Muscle of arm (tissue), 12 donors: ENCODE results near the gene TCEAL1. TPM values are rescaled to one million over a fixed set of nuclear protein-coding genes. Genes with fewer than 3 reads are reported as not detected.

Experiments
- DNase-seq: peaks from one replicate; pipeline ENCODE4 v3.0.0-alpha.2; 2013
- polyA plus RNA-seq, 12 donors: library from polyadenylated mRNA; unstranded; fragments of 120-200 nt; gene quantifications; one replicate each; pipeline ENCODE4 v1.2.1, GENCODE V29; 2013; ENCODE audit not compliant: insufficient read length in 12 of 12

The TCEAL1 gene
- polyA plus RNA-seq, 12 donors, result 46.2 to 85.9 (median 66.4) TPM; not detected in 1

GRCh38 chrX:103666202-103667107, 37.7 kb downstream of the TCEAL1 start:
- DNase-seq, result no peak

- no peak for DNase-seq
These were observed 41.0 kb downstream of the TCEAL1 start for GRCh38 chrX:103669745-103670144.

DNA sequence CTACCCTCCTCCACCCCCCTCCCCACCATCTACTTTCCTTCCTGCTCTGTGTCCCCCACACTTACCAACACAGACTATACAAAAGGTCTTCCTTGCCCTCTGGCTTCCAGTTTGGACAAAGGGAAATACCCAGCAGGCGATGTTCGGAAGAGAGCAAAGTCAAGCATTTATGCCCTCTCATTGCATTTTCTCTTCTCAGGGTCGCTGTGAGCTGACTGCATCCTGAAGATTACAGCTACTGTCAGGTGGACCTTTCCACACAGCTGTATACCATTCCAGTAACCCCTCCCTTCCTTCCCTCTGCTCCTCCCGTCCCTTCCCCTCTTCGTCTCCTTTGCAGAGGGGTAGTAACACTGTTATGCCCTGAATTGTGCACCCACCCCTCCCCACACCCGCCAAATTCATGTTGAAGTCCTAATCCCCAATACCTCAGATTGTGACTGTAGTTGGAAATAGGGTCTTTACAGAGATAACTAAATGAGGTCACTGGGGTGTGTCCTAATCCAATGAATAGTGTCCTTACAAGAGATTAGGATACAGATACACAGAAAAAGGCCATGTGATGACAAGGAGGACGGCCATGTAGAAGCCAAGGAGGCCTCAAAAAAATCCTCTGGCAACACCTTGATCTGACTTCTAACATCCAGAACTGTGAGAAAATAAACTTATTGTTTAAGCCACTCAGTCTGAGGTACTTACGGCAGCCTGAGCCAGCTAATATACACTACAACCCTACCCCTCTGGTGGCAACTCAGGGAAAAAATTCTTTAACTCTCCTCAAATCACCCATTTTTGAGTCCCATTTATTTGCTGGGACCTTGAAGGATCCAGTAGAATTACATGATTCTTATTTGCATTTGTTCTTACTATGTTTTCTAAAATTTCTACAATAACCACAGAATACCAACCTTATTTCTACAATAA, 46.0 kb downstream of the TCEAL1 start:
- DNase-seq, result no peak

DNA sequence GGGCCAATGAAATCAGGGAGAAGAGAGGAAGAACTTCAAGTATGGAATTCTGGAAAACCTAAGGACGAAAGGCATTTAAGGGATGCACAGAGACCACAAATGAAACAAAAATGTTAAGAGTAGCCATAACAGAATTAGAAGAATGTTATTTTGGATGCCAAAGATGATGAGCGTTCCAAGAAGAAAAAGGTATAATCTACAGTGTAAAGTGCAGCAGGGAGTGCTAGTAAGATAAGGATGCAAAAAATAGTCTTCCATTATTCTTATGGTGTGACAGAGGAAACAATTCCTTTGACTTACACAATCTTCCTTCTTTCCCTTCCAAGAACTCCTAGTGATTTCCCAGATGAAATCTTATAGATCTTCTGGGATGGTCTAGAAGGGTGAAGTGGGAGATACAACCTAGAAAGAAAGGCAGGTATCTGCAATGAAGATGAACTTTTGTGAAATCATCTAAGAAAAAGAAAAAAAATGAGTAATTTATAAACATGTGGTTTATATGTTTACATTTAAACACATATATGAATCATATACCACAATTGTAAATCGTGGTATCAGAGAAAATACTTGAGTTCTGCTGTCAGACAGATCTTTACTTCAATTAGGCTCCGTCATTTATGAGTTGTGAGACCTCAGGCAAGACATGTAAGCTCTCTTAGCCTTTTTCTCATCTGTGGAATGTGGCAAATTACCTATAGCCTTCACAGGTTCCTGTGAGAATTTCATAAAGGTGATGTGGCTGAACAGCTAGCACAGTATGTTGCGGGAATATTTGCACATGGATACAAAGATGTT, 49.6 kb downstream of the TCEAL1 start:
- no peak for DNase-seq

Other genes with a start within 250 kb of the TCEAL1 start
- 1 to 10 TPM in 4 of 12 donors, under 1 TPM in 6, not detected in 2; 0.37 to 2.2 (median 0.78) TPM for gene RAB40A, start 109.5 kb upstream of the TCEAL1 start, polyA plus RNA-seq
- 100 to 1,000 TPM in 3 of 12 donors, 10 to 100 TPM in 8, not detected in 1; 79.3 to 190 (median 95.3) TPM for gene TCEAL4, start 43.5 kb upstream of the TCEAL1 start, polyA plus RNA-seq
- gene TCEAL3, start 21.0 kb upstream of the TCEAL1 start, polyA plus RNA-seq, result 10 to 100 TPM in 7 of 12 donors, 1 to 10 TPM in 4, not detected in 1; 9.3 to 27.6 (median 10.0) TPM
- gene MORF4L2, start 57.7 kb downstream of the TCEAL1 start, polyA plus RNA-seq, result 100 to 1,000 TPM in 11 of 12 donors, not detected in 1; 199 to 377 (median 286) TPM
- gene TMEM31, start 81.9 kb downstream of the TCEAL1 start, polyA plus RNA-seq, result 1 to 10 TPM in 3 of 12 donors, under 1 TPM in 7, not detected in 2; 0.43 to 2.5 (median 0.75) TPM
- gene PLP1, start 147.9 kb downstream of the TCEAL1 start, polyA plus RNA-seq, result 100 to 1,000 TPM in 3 of 12 donors, 10 to 100 TPM in 8, not detected in 1; 61.2 to 127 (median 83.6) TPM
- gene RAB9B, start 203.3 kb downstream of the TCEAL1 start, polyA plus RNA-seq, result 10 to 100 TPM in 11 of 12 donors, not detected in 1; 10.7 to 42.9 (median 33.3) TPM